Progenitor cell of endocrine pancreas (in vitro differentiated cells): ENCODE data around the gene BAHCC1. TPM values are rescaled to one million over a fixed set of nuclear protein-coding genes. Genes with fewer than 3 reads are reported as not detected.

ENCODE experiments used
- DNase-seq: peaks from one replicate; pipeline ENCODE4 v3.0.0; 2021; ENCODE audit warnings: low spot score; ENCODE audit not compliant: unreplicated experiment
- H3K27ac Mint-ChIP-seq: 2 replicates; pipeline ENCODE4 v1.8.0; 2021; ENCODE audit warnings: mild to moderate bottlenecking, moderate library complexity, mixed read lengths
- H3K27me3 Mint-ChIP-seq: 2 replicates; pipeline ENCODE4 v1.8.0; 2021; ENCODE audit warnings: mixed read lengths
- H3K36me3 Mint-ChIP-seq: 2 replicates; pipeline ENCODE4 v1.8.0; 2022; ENCODE audit warnings: mixed read lengths; ENCODE audit not compliant: insufficient read depth
- H3K4me1 Mint-ChIP-seq: 2 replicates; pipeline ENCODE4 v1.8.0; 2021; ENCODE audit warnings: low read depth, mixed read lengths
- H3K4me3 Mint-ChIP-seq: 2 replicates; pipeline ENCODE4 v1.8.0; 2021; ENCODE audit warnings: low read depth, mild to moderate bottlenecking, moderate library complexity, mixed read lengths
- H3K9me3 Mint-ChIP-seq: 2 replicates; pipeline ENCODE4 v1.8.0; 2021; ENCODE audit warnings: low read depth, mixed read lengths
- CTCF ChIP-seq: fragments of 200-600 bp; sonication (generic); IDR thresholded peaks from one replicate; pipeline ENCODE4 v1.5.0; 2021; ENCODE audit warnings: antibody characterized with exemption, mild to moderate bottlenecking; ENCODE audit not compliant: unreplicated experiment
- microRNA-seq: library from miRNA; unstranded; fragments of <30 nt; microRNA quantifications from one replicate; pipeline ENCODE4 v1.1.0, GENCODE V29; 2020; ENCODE audit warnings: borderline number of aligned reads; ENCODE audit not compliant: unreplicated experiment
- total RNA-seq: library from RNA; stranded (reverse); gene quantifications from 2 replicates; pipeline ENCODE4 v1.2.1, GENCODE V29; 2021

BAHCC1 gene
- total RNA-seq, 1 donor from 2014 or later: 40.5 TPM

GRCh38 chr17:81515530-81516041 lies 120.3 kb downstream of the BAHCC1 start:
- Mint-ChIP-seq H3K9me3 (no peaks in the 10 kb centered on the region), H3K27me3 (peaks cover 6% of the 10 kb centered on the region), H3K36me3 (peaks cover 17% of the 10 kb centered on the region), H3K27ac (peak overlapping the region; percentile 95), H3K4me3 (peak overlapping the region; percentile 85), H3K4me1 (peaks cover 17% of the 10 kb centered on the region)
- no peak for TF ChIP-seq CTCF
- DNase-seq: peak; percentile 12

Small RNAs within 50 kb of the gene (microRNA-seq; reads per million reads assigned to microRNA genes)
- 2.4 reads per million for gene MIR3186
- gene MIR4740: not detected

Other genes starting within 250 kb of the BAHCC1 start
- gene PVALEF, start 229.9 kb upstream of the BAHCC1 start, total RNA-seq: 0.31 TPM in 1 of 2 replicates, not detected in the other
- gene AATK, start 229.2 kb upstream of the BAHCC1 start, total RNA-seq: 12.2 and 12.9 TPM in 2 replicates
- gene CEP131, start 172.5 kb upstream of the BAHCC1 start, total RNA-seq: 33.2 and 35.0 TPM in 2 replicates
- gene TEPSIN, start 156.4 kb upstream of the BAHCC1 start, total RNA-seq: 57.4 and 63.2 TPM in 2 replicates
- 39.7 and 43.6 TPM in 2 replicates for gene NDUFAF8, start 156.1 kb upstream of the BAHCC1 start, total RNA-seq
- 128 and 130 TPM in 2 replicates for gene SLC38A10, start 100.2 kb upstream of the BAHCC1 start, total RNA-seq
- 3,227 and 3,279 TPM in 2 replicates for gene ACTG1, start 117.3 kb downstream of the BAHCC1 start, total RNA-seq
- 4.8 and 5.3 TPM in 2 replicates for gene FSCN2, start 132.9 kb downstream of the BAHCC1 start, total RNA-seq
- 46.5 and 47.7 TPM in 2 replicates for gene FAAP100, start 156.9 kb downstream of the BAHCC1 start, total RNA-seq
- gene NPLOC4, start 241.7 kb downstream of the BAHCC1 start, total RNA-seq: 93.8 and 102 TPM in 2 replicates
- 4.0 and 4.4 TPM in 2 replicates for gene TSPAN10, start 241.7 kb downstream of the BAHCC1 start, total RNA-seq